ENCODE measurements around the gene CAST.

GRCh38 chr5:96624596-96624995 lies 37.6 kb upstream of the CAST start:
- TF ChIP-seq POLR2AphosphoS5 (IDR thresholded peaks at IDR 0.05) (no peak), POLR2A (IDR thresholded peaks at IDR 0.05) (no peak)
- TF ChIP-seq, protein P1, sequence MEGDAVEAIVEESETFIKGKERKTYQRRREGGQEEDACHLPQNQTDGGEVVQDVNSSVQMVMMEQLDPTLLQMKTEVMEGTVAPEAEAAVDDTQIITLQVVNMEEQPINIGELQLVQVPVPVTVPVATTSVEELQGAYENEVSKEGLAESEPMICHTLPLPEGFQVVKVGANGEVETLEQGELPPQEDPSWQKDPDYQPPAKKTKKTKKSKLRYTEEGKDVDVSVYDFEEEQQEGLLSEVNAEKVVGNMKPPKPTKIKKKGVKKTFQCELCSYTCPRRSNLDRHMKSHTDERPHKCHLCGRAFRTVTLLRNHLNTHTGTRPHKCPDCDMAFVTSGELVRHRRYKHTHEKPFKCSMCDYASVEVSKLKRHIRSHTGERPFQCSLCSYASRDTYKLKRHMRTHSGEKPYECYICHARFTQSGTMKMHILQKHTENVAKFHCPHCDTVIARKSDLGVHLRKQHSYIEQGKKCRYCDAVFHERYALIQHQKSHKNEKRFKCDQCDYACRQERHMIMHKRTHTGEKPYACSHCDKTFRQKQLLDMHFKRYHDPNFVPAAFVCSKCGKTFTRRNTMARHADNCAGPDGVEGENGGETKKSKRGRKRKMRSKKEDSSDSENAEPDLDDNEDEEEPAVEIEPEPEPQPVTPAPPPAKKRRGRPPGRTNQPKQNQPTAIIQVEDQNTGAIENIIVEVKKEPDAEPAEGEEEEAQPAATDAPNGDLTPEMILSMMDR (IDR thresholded peaks at IDR 0.05) = no peak
